Measurements from ENCODE around the gene SPTLC3. TPM values are rescaled to one million over a fixed set of nuclear protein-coding genes. Genes with fewer than 3 reads are reported as not detected.
A peak's percentile ranks its signal among the peaks of the same experiment; 100 is the strongest.

SPTLC3 gene
- total and polyA plus RNA-seq, 2 of the 13 experiments (the other 11 are each of a cell fraction or from before 2014, with no cell fraction given): 20.5 to 95.6 TPM

GRCh38 chr20:13009682-13010406, 1.1 kb downstream of the SPTLC3 start (continued):
- 0 out of 2 replicates have a peak, but pooled peaks have one; percentile 17 for TF ChIP-seq SALL1 (CRISPR knock-in tag; IDR thresholded peaks at IDR 0.05)
- TF ChIP-seq MATR3 (CRISPR knock-in tag; IDR thresholded peaks at IDR 0.05): no peak
- TF ChIP-seq HOXA5 (CRISPR knock-in tag; IDR thresholded peaks at IDR 0.05): no peak; the same call in none of the 2 replicates
- no peak for TF ChIP-seq MED8 (CRISPR knock-in tag; IDR thresholded peaks at IDR 0.05; ENCODE audit: insufficient replicate concordance)
- TF ChIP-seq DNMT3B (CRISPR knock-in tag; conservative IDR thresholded peaks at IDR 0.05): no peak
- TF ChIP-seq TOE1 (CRISPR knock-in tag; IDR thresholded peaks at IDR 0.05): no peak
- TF ChIP-seq ZFP1 (CRISPR knock-in tag; IDR thresholded peaks at IDR 0.05): no peak
- TF ChIP-seq, protein P1, sequence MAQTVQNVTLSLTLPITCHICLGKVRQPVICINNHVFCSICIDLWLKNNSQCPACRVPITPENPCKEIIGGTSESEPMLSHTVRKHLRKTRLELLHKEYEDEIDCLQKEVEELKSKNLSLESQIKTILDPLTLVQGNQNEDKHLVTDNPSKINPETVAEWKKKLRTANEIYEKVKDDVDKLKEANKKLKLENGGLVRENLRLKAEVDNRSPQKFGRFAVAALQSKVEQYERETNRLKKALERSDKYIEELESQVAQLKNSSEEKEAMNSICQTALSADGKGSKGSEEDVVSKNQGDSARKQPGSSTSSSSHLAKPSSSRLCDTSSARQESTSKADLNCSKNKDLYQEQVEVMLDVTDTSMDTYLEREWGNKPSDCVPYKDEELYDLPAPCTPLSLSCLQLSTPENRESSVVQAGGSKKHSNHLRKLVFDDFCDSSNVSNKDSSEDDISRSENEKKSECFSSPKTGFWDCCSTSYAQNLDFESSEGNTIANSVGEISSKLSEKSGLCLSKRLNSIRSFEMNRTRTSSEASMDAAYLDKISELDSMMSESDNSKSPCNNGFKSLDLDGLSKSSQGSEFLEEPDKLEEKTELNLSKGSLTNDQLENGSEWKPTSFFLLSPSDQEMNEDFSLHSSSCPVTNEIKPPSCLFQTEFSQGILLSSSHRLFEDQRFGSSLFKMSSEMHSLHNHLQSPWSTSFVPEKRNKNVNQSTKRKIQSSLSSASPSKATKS (CRISPR knock-in tag; IDR thresholded peaks at IDR 0.05): no peak
- TF ChIP-seq ZNF616 (CRISPR knock-in tag; IDR thresholded peaks at IDR 0.05; ENCODE audit: low read depth): no peak
- TF ChIP-seq, protein P2, sequence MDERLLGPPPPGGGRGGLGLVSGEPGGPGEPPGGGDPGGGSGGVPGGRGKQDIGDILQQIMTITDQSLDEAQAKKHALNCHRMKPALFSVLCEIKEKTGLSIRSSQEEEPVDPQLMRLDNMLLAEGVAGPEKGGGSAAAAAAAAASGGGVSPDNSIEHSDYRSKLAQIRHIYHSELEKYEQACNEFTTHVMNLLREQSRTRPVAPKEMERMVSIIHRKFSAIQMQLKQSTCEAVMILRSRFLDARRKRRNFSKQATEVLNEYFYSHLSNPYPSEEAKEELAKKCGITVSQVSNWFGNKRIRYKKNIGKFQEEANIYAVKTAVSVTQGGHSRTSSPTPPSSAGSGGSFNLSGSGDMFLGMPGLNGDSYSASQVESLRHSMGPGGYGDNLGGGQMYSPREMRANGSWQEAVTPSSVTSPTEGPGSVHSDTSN (CRISPR knock-in tag; IDR thresholded peaks at IDR 0.05): no peak
- 0 out of 2 replicates have a peak, but pooled peaks have one; percentile 59 for TF ChIP-seq ZNF749 (CRISPR knock-in tag; IDR thresholded peaks at IDR 0.05; ENCODE audit: borderline replicate concordance)
- TF ChIP-seq TEAD2 (CRISPR knock-in tag; IDR thresholded peaks at IDR 0.05): no peak
- no peak for TF ChIP-seq BRF2 (CRISPR knock-in tag; IDR thresholded peaks at IDR 0.05)
- TF ChIP-seq KLF16 (CRISPR knock-in tag; IDR thresholded peaks at IDR 0.05): no peak
- no peak for TF ChIP-seq MBNL3 (CRISPR knock-in tag; conservative IDR thresholded peaks at IDR 0.05)
- TF ChIP-seq, protein P3, sequence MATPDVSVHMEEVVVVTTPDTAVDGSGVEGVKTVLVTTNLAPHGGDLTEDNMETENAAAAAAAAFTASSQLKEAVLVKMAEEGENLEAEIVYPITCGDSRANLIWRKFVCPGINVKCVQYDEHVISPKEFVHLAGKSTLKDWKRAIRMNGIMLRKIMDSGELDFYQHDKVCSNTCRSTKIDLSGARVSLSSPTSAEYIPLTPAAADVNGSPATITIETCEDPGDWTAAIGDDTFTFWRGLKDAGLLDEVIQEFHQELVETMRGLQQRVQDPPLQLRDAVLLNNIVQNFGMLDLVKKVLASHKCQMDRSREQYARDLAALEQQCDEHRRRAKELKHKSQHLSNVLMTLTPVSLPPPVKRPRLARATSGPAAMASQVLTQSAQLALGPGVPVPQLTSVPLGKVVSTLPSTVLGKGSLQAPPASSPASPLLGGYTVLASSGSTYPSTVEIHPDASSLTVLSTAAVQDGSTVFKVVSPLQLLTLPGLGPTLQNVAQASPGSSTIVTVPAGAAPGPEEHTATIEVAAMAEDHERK (CRISPR knock-in tag; IDR thresholded peaks at IDR 0.05; ENCODE audit: low read depth): no peak
- TF ChIP-seq RXRB (CRISPR knock-in tag; IDR thresholded peaks at IDR 0.05; ENCODE audit: borderline replicate concordance): no peak
- no peak for TF ChIP-seq NFYB (CRISPR knock-in tag; IDR thresholded peaks at IDR 0.05)
- TF ChIP-seq SNAPC2 (CRISPR knock-in tag; IDR thresholded peaks at IDR 0.05): peak; percentile 23; the same call in 1 of the 2 replicates
- TF ChIP-seq, protein P4, sequence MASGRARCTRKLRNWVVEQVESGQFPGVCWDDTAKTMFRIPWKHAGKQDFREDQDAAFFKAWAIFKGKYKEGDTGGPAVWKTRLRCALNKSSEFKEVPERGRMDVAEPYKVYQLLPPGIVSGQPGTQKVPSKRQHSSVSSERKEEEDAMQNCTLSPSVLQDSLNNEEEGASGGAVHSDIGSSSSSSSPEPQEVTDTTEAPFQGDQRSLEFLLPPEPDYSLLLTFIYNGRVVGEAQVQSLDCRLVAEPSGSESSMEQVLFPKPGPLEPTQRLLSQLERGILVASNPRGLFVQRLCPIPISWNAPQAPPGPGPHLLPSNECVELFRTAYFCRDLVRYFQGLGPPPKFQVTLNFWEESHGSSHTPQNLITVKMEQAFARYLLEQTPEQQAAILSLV (CRISPR knock-in tag; IDR thresholded peaks at IDR 0.05; ENCODE audit: borderline replicate concordance): no peak
- no peak for TF ChIP-seq GATAD1 (CRISPR knock-in tag; IDR thresholded peaks at IDR 0.05)
- no peak for TF ChIP-seq ATAD3A (CRISPR knock-in tag; IDR thresholded peaks at IDR 0.05)
